Ovary (tissue), 3 donors: ENCODE measurements around the gene UBTD1.

Experiments used
- POLR2A ChIP-seq: fragments of 450-650 bp; IDR thresholded peaks from one replicate; pipeline ENCODE4 v1.6.1; 2017; ENCODE audit warnings: antibody characterized with exemption, mild to moderate bottlenecking, moderate library complexity
- TF ChIP-seq, protein P1 (sequence below), 3 donors: fragments of 450-650 bp in 2 of 3; fragments of 200-600 bp in 1 of 3; IDR thresholded peaks; one replicate each; pipeline versions ENCODE4 v1.5.1 to v1.8.0; 2016 to 2022; ENCODE audit warnings: antibody characterized with exemption in 3 of 3, mild to moderate bottlenecking in 1 of 3
- donor health status: DM: no; HTN: no; CAD: no.

DNA sequence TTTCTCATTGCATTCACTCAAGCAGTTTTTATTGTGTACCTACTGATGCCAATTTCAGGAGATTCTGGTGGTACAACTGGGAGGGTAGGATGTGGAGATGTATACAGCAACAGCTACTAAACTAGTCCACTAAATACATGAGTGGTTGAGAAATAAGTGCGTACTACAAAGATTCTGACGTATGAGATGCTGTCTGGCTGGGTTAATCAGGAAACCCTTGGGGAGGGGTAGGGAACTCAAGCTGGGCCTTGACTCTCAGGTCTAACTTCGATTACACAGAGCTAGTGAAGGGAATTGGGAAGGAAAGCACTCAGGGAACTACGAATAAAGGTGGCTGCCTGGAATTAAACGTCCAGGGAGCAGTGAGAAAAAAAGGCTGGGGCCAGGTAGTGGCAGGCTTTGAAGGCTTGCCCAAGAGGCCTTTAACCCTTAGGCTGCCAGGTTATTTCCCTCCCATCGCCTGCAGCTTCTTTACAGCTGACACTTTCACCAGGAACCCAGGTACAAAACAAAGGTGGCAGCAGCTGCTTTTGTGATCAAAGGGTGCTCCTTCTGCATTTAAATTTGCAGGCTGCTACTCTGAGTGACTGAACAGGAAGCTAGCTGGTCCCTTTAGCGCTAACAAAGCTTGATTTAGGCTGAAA lies 3.7 kb upstream of the UBTD1 start:
- TF ChIP-seq, protein P1, sequence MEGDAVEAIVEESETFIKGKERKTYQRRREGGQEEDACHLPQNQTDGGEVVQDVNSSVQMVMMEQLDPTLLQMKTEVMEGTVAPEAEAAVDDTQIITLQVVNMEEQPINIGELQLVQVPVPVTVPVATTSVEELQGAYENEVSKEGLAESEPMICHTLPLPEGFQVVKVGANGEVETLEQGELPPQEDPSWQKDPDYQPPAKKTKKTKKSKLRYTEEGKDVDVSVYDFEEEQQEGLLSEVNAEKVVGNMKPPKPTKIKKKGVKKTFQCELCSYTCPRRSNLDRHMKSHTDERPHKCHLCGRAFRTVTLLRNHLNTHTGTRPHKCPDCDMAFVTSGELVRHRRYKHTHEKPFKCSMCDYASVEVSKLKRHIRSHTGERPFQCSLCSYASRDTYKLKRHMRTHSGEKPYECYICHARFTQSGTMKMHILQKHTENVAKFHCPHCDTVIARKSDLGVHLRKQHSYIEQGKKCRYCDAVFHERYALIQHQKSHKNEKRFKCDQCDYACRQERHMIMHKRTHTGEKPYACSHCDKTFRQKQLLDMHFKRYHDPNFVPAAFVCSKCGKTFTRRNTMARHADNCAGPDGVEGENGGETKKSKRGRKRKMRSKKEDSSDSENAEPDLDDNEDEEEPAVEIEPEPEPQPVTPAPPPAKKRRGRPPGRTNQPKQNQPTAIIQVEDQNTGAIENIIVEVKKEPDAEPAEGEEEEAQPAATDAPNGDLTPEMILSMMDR (IDR thresholded peaks at IDR 0.05): no peak
- TF ChIP-seq POLR2A: no peak
